ENCODE measurements around the gene WFS1. TPM values are rescaled to one million over a fixed set of nuclear protein-coding genes. Genes with fewer than 3 reads are reported as not detected.

WFS1 gene
- total and polyA plus RNA-seq, 9 donors: 33.2 to 174 (median 126) TPM

GRCh38 chr4:6351246-6352000, 81.8 kb downstream of the WFS1 start:
- H3K27ac ChIP-seq: no peak overlapping the region
- no peaks in the 10 kb centered on the region for H3K9me3 ChIP-seq
- DNase-seq: no peak
- intact Hi-C loops (cut with DNase I): no loop called here
- H3K4me3 ChIP-seq: no peak overlapping the region
- no peaks in the 10 kb centered on the region for H3K36me3 ChIP-seq
- 86 to 94% (median 94%) methylated on average over 20 to 22 of the region's 22 CpGs for WGBS, 3 donors
- no peaks in the 10 kb centered on the region for H3K27me3 ChIP-seq
- no peaks in the 10 kb centered on the region for H3K4me1 ChIP-seq (ENCODE audit: insufficient read depth)
- no peak for TF ChIP-seq POLR2A (IDR thresholded peaks at IDR 0.05)
- no peak for TF ChIP-seq EP300 (IDR thresholded peaks at IDR 0.05)
- TF ChIP-seq CTCF (IDR thresholded peaks at IDR 0.05): no peak

GRCh38 chr4:6352031-6352692, 82.5 kb downstream of the WFS1 start:
- intact Hi-C loops (cut with DNase I): no loop called here

More at GRCh38 chr4:6352031-6352692, 82.5 kb downstream of the WFS1 start:
- no peak overlapping the region for H3K4me3 ChIP-seq
- H3K36me3 ChIP-seq: no peaks in the 10 kb centered on the region
- DNase-seq: no peak
- H3K27me3 ChIP-seq: no peaks in the 10 kb centered on the region
- H3K9me3 ChIP-seq: no peaks in the 10 kb centered on the region
- no peak overlapping the region for H3K27ac ChIP-seq
- WGBS, 3 donors: 80 to 89% (median 86%) methylated on average over 12 to 13 of the region's 13 CpGs
- TF ChIP-seq POLR2A (IDR thresholded peaks at IDR 0.05) (no peak), CTCF (IDR thresholded peaks at IDR 0.05) (no peak), EP300 (IDR thresholded peaks at IDR 0.05) (no peak)
- no peaks in the 10 kb centered on the region for H3K4me1 ChIP-seq (ENCODE audit: insufficient read depth)

Other genes starting within 250 kb of the WFS1 start
- under 1 TPM in 6 of 7 donors, not detected in 1; 0.45 to 1.00 (median 0.64) TPM for gene JAKMIP1, start 69.3 kb upstream of the WFS1 start, total RNA-seq
- under 1 TPM; 0.33 to 0.50 TPM for gene JAKMIP1, start 69.3 kb upstream of the WFS1 start, polyA plus RNA-seq
- 1 to 10 TPM in 2 of 7 donors, under 1 TPM in 5; 0.12 to 4.5 (median 0.77) TPM for gene PPP2R2C, start 202.8 kb downstream of the WFS1 start, total RNA-seq
- 1 to 10 TPM in 1 of 2 donors, under 1 TPM in 1; 0.21 to 3.0 TPM for gene PPP2R2C, start 202.8 kb downstream of the WFS1 start, polyA plus RNA-seq